AG09309 (cell line): ENCODE measurements around the gene WNT9A.

ENCODE experiments used
- DNase-seq: peaks from one replicate; pipeline ENCODE4 v3.0.0-alpha.2; 2010; ENCODE audit warnings: low read depth
- H3K4me3 ChIP-seq: 2 replicates; pipeline ENCODE4 v1.5.1; 2011; ENCODE audit warnings: mild to moderate bottlenecking, low read depth, low read length, moderate library complexity; ENCODE audit not compliant: control insufficient read depth
- TF ChIP-seq, protein P1 (sequence below): IDR thresholded peaks from 2 replicates; pipeline ENCODE4 v1.5.1; 2011; ENCODE audit warnings: mild to moderate bottlenecking, low read depth, low read length, inconsistent platforms; ENCODE audit not compliant: insufficient read depth, control insufficient read depth; ENCODE audit errors: missing control alignments

WNT9A gene

DNA sequence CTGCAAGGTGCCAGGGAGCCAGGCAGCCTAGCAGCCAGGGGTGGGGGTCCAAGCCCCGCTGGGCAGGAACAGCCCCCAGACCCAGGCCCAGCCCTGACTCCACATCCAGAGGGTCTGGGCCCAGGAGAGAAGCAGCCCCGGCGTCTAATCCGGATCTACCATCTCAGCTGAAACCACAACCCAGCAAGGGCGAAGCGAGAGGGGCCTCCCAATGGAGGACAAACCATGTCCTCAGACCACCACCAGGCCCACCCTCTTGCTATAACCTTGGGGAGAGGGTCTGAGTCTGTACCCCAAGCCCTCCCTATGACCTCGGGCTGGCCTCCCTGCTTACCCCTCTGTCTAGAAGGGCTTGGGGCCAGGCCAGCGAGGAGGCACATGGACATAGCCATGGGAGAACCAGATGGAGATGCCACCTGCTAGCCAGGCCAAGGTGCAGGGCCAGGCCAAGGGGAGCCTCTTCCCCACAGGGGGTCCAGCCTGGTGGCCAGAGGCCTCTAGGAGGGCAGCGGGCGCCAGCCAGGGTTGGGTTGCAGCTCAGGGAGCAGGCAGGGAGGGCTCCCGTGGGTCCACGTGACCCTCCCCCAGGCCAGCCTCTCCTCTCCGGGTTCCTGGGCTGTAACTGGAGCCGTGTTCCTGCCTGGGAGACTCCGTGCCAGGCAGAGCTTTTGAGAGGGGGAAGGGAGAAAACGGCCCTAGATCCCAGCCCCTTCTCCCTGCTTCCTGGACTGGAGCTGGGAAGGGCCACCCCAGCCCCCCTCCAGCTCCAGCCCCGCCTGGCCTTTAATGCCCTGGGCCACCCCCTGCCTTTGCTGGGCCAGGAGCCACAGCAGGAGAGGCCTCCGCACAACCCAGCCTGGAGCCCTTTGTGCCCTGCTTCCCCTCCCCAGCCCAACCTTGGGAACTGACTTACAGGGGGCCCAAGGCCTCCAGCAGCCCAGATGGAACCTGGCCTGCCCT is 2.5 kb downstream of the WNT9A start:
- H3K4me3 ChIP-seq, result no peak overlapping the region
- TF ChIP-seq, protein P1, sequence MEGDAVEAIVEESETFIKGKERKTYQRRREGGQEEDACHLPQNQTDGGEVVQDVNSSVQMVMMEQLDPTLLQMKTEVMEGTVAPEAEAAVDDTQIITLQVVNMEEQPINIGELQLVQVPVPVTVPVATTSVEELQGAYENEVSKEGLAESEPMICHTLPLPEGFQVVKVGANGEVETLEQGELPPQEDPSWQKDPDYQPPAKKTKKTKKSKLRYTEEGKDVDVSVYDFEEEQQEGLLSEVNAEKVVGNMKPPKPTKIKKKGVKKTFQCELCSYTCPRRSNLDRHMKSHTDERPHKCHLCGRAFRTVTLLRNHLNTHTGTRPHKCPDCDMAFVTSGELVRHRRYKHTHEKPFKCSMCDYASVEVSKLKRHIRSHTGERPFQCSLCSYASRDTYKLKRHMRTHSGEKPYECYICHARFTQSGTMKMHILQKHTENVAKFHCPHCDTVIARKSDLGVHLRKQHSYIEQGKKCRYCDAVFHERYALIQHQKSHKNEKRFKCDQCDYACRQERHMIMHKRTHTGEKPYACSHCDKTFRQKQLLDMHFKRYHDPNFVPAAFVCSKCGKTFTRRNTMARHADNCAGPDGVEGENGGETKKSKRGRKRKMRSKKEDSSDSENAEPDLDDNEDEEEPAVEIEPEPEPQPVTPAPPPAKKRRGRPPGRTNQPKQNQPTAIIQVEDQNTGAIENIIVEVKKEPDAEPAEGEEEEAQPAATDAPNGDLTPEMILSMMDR, result no peak
- DNase-seq, result no peak

DNA sequence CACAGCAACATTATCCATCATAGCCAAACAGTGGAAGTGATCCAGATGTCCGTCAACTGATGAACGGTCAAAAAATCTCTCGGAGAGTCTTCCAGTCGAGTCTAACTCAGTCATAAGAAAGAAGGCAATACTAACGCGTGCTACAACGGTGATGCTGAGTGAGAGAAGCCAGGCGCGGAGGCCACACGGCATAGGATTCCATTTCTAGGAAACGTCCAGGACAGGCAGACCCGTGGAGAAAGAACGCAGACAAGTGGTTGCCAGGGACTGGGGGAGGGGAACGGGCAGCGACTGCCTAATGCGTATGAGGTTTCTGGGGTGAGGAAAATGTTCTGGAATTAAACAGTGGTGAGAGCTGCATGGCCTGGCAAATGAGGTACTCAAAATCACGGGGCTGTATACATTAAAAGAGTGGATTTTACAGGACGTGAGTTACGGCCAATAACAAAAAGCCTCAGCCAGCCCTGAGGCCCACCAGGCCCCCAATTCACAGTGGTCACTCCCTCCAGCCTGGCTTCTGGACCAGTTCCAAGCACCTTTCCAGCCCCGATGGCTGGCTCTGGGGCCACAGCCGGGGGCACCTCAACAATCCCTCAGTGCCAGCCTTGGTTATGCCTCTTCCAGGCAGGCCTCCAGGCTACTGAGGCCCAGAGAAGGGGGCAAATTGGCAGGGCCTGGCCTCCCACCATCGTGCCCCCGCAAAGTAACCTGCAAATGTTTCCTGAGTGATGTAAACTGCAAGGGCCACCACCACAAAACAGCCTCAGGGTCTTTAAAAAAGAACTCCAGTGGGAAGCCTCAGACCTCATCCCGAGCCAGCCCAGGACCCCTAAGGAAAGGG is 3.4 kb downstream of the WNT9A start:
- H3K4me3 ChIP-seq, result no peak overlapping the region
- TF ChIP-seq, protein P1, result no peak
- no peak for DNase-seq

DNA sequence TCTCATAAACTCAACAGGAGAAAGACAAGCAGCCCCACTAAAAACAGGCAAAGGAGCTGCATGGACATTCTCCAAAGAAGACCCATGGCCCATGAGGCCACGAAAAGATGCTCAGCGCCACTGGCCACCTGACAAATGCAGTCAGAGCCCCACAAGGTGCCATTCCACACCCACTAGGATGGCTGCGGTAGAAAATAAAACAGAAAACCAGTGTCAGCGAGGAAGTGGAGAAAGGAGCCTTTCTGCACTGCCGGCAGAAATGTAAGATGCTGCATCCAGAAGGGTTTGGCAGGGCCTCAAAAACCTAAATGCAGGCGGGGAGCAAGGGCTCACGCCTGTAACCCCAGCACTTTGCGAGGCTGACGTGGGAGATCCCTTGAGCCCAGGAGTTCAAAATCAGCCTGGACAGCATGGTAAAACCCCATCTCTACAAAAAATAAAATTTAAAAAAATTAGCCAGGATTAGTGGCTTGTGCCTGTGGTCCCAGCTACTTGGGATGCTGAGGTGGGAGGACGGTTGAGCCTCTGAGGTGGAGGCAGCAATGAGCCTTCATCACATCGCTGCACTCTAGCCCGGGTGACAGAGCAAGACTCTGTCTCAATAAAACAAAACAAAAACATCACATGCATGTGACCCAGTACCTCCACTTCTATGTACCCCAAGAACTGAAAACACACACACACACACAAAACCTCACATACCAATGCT is 4.2 kb downstream of the WNT9A start:
- TF ChIP-seq, protein P1, result no peak
- no peak overlapping the region for H3K4me3 ChIP-seq
- DNase-seq, result no peak

DNA sequence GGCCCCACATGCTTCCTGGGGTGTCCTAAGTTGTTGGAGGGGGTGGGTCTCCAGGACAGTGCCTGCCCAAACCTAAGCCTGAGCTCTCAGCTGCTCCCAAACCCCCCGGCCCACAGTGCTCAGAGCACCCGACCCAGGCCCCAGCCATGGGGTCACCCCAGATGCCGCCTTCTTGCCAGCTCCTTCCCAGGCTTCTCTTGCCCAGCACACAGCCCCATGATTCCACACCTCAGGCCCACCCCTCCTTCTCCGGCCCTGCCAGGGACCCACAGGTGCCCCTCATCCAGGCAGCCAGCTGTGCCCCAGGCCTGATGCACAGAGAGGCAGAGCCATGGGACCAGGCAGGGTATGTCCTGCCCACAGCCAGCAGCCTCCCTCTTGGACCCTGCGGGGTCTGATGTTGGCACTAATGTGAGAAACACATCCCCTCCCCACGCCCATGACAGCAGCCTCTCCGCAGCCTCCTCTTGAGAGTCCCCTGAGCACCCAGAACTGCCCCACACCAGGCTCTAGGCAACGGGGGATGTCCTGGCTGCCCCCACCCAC is 4.9 kb downstream of the WNT9A start:
- no peak for DNase-seq
- H3K4me3 ChIP-seq, result no peak overlapping the region
- TF ChIP-seq, protein P1, result no peak

DNA sequence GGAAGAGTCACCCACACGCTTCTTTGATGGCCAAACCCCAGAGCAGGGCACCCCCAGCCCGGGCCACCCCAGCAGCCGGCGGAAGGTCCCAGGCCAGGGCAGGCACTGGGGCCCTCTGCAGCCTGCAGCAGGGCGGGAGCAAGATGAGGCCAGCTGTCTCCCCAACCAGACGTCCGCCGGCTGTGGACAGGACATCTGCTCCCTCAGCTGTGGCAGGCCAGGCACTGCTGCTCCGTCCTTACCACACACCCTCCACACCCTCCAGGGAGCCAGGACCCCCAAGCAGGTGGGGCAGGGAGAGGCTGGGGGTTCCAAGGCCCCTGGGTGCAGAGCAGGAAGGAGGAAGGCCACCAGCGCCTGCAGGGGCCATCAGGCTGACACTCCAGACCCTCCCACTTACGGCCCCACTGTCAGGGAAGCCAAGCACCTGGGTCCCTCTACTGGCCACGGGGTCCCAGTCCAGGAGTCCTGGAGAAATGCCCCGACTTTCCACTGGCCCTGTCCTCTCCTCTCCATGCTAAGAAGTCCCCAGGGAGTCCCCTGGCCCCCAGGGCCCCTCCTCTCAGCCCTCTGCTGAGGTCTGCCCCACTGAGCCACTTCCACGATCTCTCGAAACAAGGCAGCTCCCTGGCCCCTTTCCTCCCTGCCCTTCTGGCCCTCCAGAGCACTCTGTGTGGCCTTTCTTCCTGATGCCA is 5.6 kb downstream of the WNT9A start:
- DNase-seq, result no peak
- TF ChIP-seq, protein P1, result no peak
- no peak overlapping the region for H3K4me3 ChIP-seq
